Stomach smooth muscle (tissue), 2 donors: Measurements from ENCODE around the gene PAQR8.
"Not testable (repeated sequence)": the region's sequence is repeated elsewhere in the genome, so short reads cannot be mapped to it uniquely, and the experiment has no call there.

ENCODE experiments used
- H3K27ac ChIP-seq: one replicate; pipeline ENCODE4 v1.7.0; 2013; ENCODE audit warnings: mild to moderate bottlenecking, low read length, inconsistent platforms
- H3K27me3 ChIP-seq, 2 donors: one replicate each; pipeline ENCODE4 v1.7.0; 2013; ENCODE audit warnings: low read length in 2 of 2; ENCODE audit not compliant: insufficient read depth in 2 of 2, control insufficient read depth in 1 of 2
- H3K36me3 ChIP-seq, 2 donors: one replicate each; pipeline ENCODE4 v1.7.0; 2013; ENCODE audit warnings: low read length in 2 of 2; ENCODE audit not compliant: control insufficient read depth in 2 of 2, insufficient read depth in 2 of 2
- H3K4me1 ChIP-seq: one replicate; pipeline ENCODE4 v1.7.0; 2013; ENCODE audit warnings: low read length; ENCODE audit not compliant: control insufficient read depth, insufficient read depth
- H3K4me3 ChIP-seq, 2 donors: one replicate each; pipeline ENCODE4 v1.7.0; 2013; ENCODE audit warnings: low read length in 2 of 2
- H3K9ac ChIP-seq, 2 donors: one replicate each; pipeline ENCODE4 v1.7.0; 2013; ENCODE audit warnings: low read length in 2 of 2, mild to moderate bottlenecking in 1 of 2
- H3K9me3 ChIP-seq, 2 donors: one replicate each; pipeline ENCODE4 v1.7.0; 2013; ENCODE audit warnings: low read length in 2 of 2; ENCODE audit not compliant: control insufficient read depth in 2 of 2
- donor health status: healthy.
- donor health status: Pancreatic carcinoma.

Gene PAQR8

GRCh38 chr6:52377538-52378221, 15.7 kb downstream of the PAQR8 start:
- Histone ChIP-seq H3K27ac (no peak overlapping the region), H3K4me3 (no peak overlapping the region)

GRCh38 chr6:52381249-52381648, 19.3 kb downstream of the PAQR8 start:
- Histone ChIP-seq H3K9me3 (no peaks in the 10 kb centered on the region), H3K27me3 (no peaks in the 10 kb centered on the region), H3K4me1 (no peaks in the 10 kb centered on the region), H3K27ac (no peak overlapping the region), H3K36me3 (no peaks in the 10 kb centered on the region), H3K4me3 (no peak overlapping the region), H3K9ac (no peak overlapping the region)

More at GRCh38 chr6:52377538-52378221, 15.7 kb downstream of the PAQR8 start:
- Histone ChIP-seq H3K27me3 (no peaks in the 10 kb centered on the region), H3K36me3 (no peaks in the 10 kb centered on the region), H3K9me3 (no peaks in the 10 kb centered on the region), H3K4me1 (no peaks in the 10 kb centered on the region), H3K9ac (no peak overlapping the region)

GRCh38 chr6:52384145-52384766, 22.3 kb downstream of the PAQR8 start:
- Histone ChIP-seq H3K4me1 (no peaks in the 10 kb centered on the region), H3K9me3 (peaks cover 0 to 4% of the 10 kb centered on the region in 2 donors), H3K27me3 (no peaks in the 10 kb centered on the region), H3K27ac (no peak overlapping the region), H3K36me3 (no peaks in the 10 kb centered on the region), H3K9ac (no peak overlapping the region), H3K4me3 (no peak overlapping the region)

GRCh38 chr6:52385074-52385473, 23.1 kb downstream of the PAQR8 start:
- H3K9ac ChIP-seq, result no peak overlapping the region
- H3K27ac ChIP-seq, result no peak overlapping the region
- H3K4me1 ChIP-seq, result no peaks in the 10 kb centered on the region
- H3K4me3 ChIP-seq, result no peak overlapping the region
- no peaks in the 10 kb centered on the region for H3K36me3 ChIP-seq
- peaks cover 0 to 4% of the 10 kb centered on the region in 2 donors for H3K9me3 ChIP-seq
- no peaks in the 10 kb centered on the region for H3K27me3 ChIP-seq

GRCh38 chr6:52388119-52388518, 26.2 kb downstream of the PAQR8 start:
- H3K9me3 ChIP-seq, H3K27ac ChIP-seq, H3K36me3 ChIP-seq, H3K4me3 ChIP-seq, H3K9ac ChIP-seq, H3K27me3 ChIP-seq, H3K4me1 ChIP-seq: not testable (repeated sequence)

GRCh38 chr6:52388790-52389189, 26.8 kb downstream of the PAQR8 start:
- Histone ChIP-seq H3K9ac (no peak overlapping the region), H3K27me3 (no peaks in the 10 kb centered on the region), H3K36me3 (no peaks in the 10 kb centered on the region), H3K4me3 (no peak overlapping the region), H3K4me1 (no peaks in the 10 kb centered on the region), H3K9me3 (peaks cover 0 to 4% of the 10 kb centered on the region in 2 donors), H3K27ac (no peak overlapping the region)

GRCh38 chr6:52389264-52389625, 27.3 kb downstream of the PAQR8 start:
- Histone ChIP-seq H3K27ac (no peak overlapping the region), H3K4me3 (no peak overlapping the region), H3K9me3 (peaks cover 0 to 4% of the 10 kb centered on the region in 2 donors), H3K9ac (no peak overlapping the region), H3K36me3 (no peaks in the 10 kb centered on the region), H3K27me3 (no peaks in the 10 kb centered on the region), H3K4me1 (no peaks in the 10 kb centered on the region)

GRCh38 chr6:52389626-52390360, 27.8 kb downstream of the PAQR8 start:
- Histone ChIP-seq H3K36me3 (no peaks in the 10 kb centered on the region), H3K4me1 (no peaks in the 10 kb centered on the region), H3K4me3 (no peak overlapping the region), H3K9me3 (peaks cover 0 to 4% of the 10 kb centered on the region in 2 donors), H3K27me3 (no peaks in the 10 kb centered on the region), H3K9ac (no peak overlapping the region), H3K27ac (no peak overlapping the region)

GRCh38 chr6:52390361-52390727, 28.4 kb downstream of the PAQR8 start:
- H3K27ac ChIP-seq, result no peak overlapping the region
- H3K4me3 ChIP-seq, result no peak overlapping the region
- H3K9me3 ChIP-seq, result peaks cover 0 to 4% of the 10 kb centered on the region in 2 donors
- H3K9ac ChIP-seq, result no peak overlapping the region
- H3K36me3 ChIP-seq, result no peaks in the 10 kb centered on the region
- no peaks in the 10 kb centered on the region for H3K4me1 ChIP-seq
- H3K27me3 ChIP-seq, result no peaks in the 10 kb centered on the region

- H3K9me3 ChIP-seq, result peaks cover 0 to 4% of the 10 kb centered on the region in 2 donors
- H3K36me3 ChIP-seq, result no peaks in the 10 kb centered on the region
- H3K4me3 ChIP-seq, result no peak overlapping the region
- no peaks in the 10 kb centered on the region for H3K4me1 ChIP-seq
- H3K27me3 ChIP-seq, result no peaks in the 10 kb centered on the region
- no peak overlapping the region for H3K9ac ChIP-seq
- H3K27ac ChIP-seq, result no peak overlapping the region
These were observed 29.6 kb downstream of the PAQR8 start for GRCh38 chr6:52391599-52391998.

- H3K9ac ChIP-seq, result no peak overlapping the region
- H3K4me3 ChIP-seq, result no peak overlapping the region
- no peak overlapping the region for H3K27ac ChIP-seq
- no peaks in the 10 kb centered on the region for H3K36me3 ChIP-seq
- H3K9me3 ChIP-seq, result no peaks in the 10 kb centered on the region
- H3K4me1 ChIP-seq, result no peaks in the 10 kb centered on the region
- H3K27me3 ChIP-seq, result no peaks in the 10 kb centered on the region
These were observed 31.0 kb downstream of the PAQR8 start for GRCh38 chr6:52392944-52393343.
